K562 (cell line): ENCODE measurements around the gene CFAP70. TPM values are rescaled to one million over a fixed set of nuclear protein-coding genes. Genes with fewer than 3 reads are reported as not detected.

Experiments used
- BACH1 ChIP-seq: fragments of 200-800 bp; sonication (Bioruptor generic); IDR thresholded peaks from 2 replicates; pipeline ENCODE4 v1.6.1; 2016; ENCODE audit warnings: missing genetic modification characterization, missing compliant biosample characterization
- C11orf30 ChIP-seq: fragments of 450-650 bp; IDR thresholded peaks from 2 replicates; pipeline ENCODE4 v1.6.1; 2016; ENCODE audit warnings: low read depth, mild to moderate bottlenecking
- CBFB ChIP-seq: sonication (generic); formaldehyde crosslinking; IDR thresholded peaks from 2 replicates; pipeline ENCODE4 v1.4.0; 2020; ENCODE audit warnings: mild to moderate bottlenecking, missing genetic modification reagents
- FUS ChIP-seq: fragments of 200-400 bp; formaldehyde crosslinking; optimal IDR thresholded peaks from 2 replicates; pipeline ENCODE3; 2017; ENCODE audit warnings: low read depth, low read length
- HMGN3 ChIP-seq: IDR thresholded peaks from 2 replicates; pipeline ENCODE4 v1.6.1; 2011; ENCODE audit warnings: borderline replicate concordance, low read depth, mild to moderate bottlenecking, mixed read lengths, low read length; ENCODE audit not compliant: insufficient read length; ENCODE audit errors: extremely low read depth
- MEIS2 ChIP-seq: fragments of 450-650 bp; IDR thresholded peaks from 2 replicates; pipeline ENCODE4 v1.6.1; 2014; ENCODE audit warnings: mild to moderate bottlenecking; ENCODE audit not compliant: partially characterized antibody
- NCOR1 ChIP-seq: fragments of 450-650 bp; IDR thresholded peaks from 2 replicates; pipeline ENCODE4 v1.6.1; 2016; ENCODE audit warnings: mild to moderate bottlenecking, moderate library complexity
- NELFE ChIP-seq: IDR thresholded peaks from 2 replicates; pipeline ENCODE4 v1.6.1; 2011; ENCODE audit warnings: mild to moderate bottlenecking; ENCODE audit not compliant: insufficient read depth, insufficient read length
- NFE2L1 ChIP-seq: fragments of 450-650 bp; IDR thresholded peaks from 2 replicates; pipeline ENCODE4 v1.6.1; 2016; ENCODE audit warnings: missing genetic modification characterization, low read depth, mild to moderate bottlenecking, missing compliant biosample characterization, moderate library complexity, borderline replicate concordance
- POLR2AphosphoS2 ChIP-seq: IDR thresholded peaks from 2 replicates; pipeline ENCODE4 v1.6.1; 2012; ENCODE audit warnings: low read length, improper control_type of control experiment
- POLR3A ChIP-seq: IDR thresholded peaks from 2 replicates; pipeline ENCODE4 v1.6.1; 2011; ENCODE audit warnings: borderline replicate concordance, mild to moderate bottlenecking, moderate library complexity; ENCODE audit not compliant: insufficient read length, insufficient read depth; ENCODE audit errors: extremely low read depth
- PYGO2 ChIP-seq: fragments of 450-650 bp; IDR thresholded peaks from 2 replicates; pipeline ENCODE4 v1.6.1; 2016; ENCODE audit warnings: mild to moderate bottlenecking, missing genetic modification characterization, moderate library complexity, missing compliant biosample characterization
- SMARCC2 ChIP-seq: fragments of 450-650 bp; IDR thresholded peaks from 2 replicates; pipeline ENCODE4 v1.6.1; 2017; ENCODE audit warnings: antibody characterized with exemption, moderate library complexity, mild to moderate bottlenecking, low read depth
- SRSF9 ChIP-seq: fragments of 200-400 bp; formaldehyde crosslinking; IDR thresholded peaks from 2 replicates; pipeline ENCODE4 v1.6.1; 2017; ENCODE audit warnings: low read depth, low read length, borderline replicate concordance
- TCF7L2 ChIP-seq: fragments of 150-350 bp; IDR thresholded peaks from 2 replicates; pipeline ENCODE4 v1.6.1; 2016; ENCODE audit warnings: low read depth, mild to moderate bottlenecking, low read length, moderate library complexity
- ZNF140 ChIP-seq: fragments of 250-450 bp; sonication (Bioruptor Pico); IDR thresholded peaks from 2 replicates; pipeline ENCODE4 v1.8.0; 2021; ENCODE audit warnings: moderate library complexity, mild to moderate bottlenecking, inconsistent platforms
- ZNF197 ChIP-seq: fragments of 200-800 bp; sonication (Bioruptor generic); IDR thresholded peaks from 2 replicates; pipeline ENCODE4 v1.6.1; 2016; ENCODE audit warnings: low read depth, missing genetic modification characterization, missing compliant biosample characterization
- ZNF274 ChIP-seq: IDR thresholded peaks from 2 replicates; pipeline ENCODE4 v1.6.1; 2011; ENCODE audit warnings: low read depth, mild to moderate bottlenecking, low read length, moderate library complexity, borderline replicate concordance
- polyA plus RNA-seq, 8 experiments: library from polyadenylated mRNA; depleted of rRNA in 4 of 8; stranded (reverse) in 5 of 8; unstranded in 3 of 8; fragments of >200 nt; fragmentation: Nextera tagmentation in 2 of 8; fragmentation: Illumina TruSeq in 1 of 8; extraction: Ambion mirVana in 2 of 8; extraction: Trizol in 1 of 8; gene quantifications; 2 replicates each; pipeline versions ENCODE4 v1.2.1 to v1.2.3, GENCODE V29; 2011 to 2014; ENCODE audit warnings: inconsistent platforms in 1 of 8, missing spikeins in 1 of 8
- total RNA-seq, 7 experiments: library from RNA; depleted of rRNA in 6 of 7; stranded (reverse); fragments of >200 nt in 6 of 7; fragmentation: Illumina TruSeq in 2 of 7; extraction: Trizol in 2 of 7; gene quantifications; 2 replicates each; pipeline versions ENCODE4 v1.2.1 to v1.2.3, GENCODE V29; 2011 to 2021; ENCODE audit warnings: low replicate concordance in 1 of 7
- TF ChIP-seq, protein P1 (sequence below): fragments of 450-650 bp; IDR thresholded peaks from 2 replicates; pipeline ENCODE4 v1.6.1; 2014; ENCODE audit warnings: low read depth, mild to moderate bottlenecking, moderate library complexity, borderline replicate concordance
- TF ChIP-seq, protein P2 (sequence below): IDR thresholded peaks from 2 replicates; pipeline ENCODE4 v1.6.1; 2011; ENCODE audit warnings: borderline replicate concordance, low read depth, mild to moderate bottlenecking, moderate library complexity, low read length; ENCODE audit not compliant: insufficient read depth, poor library complexity, severe bottlenecking
- TF ChIP-seq, protein P3 (sequence below): sonication (generic); formaldehyde crosslinking; IDR thresholded peaks from 2 replicates; pipeline ENCODE4 v1.8.0; 2022; ENCODE audit warnings: mild to moderate bottlenecking, low read depth, missing genetic modification reagents
- TF ChIP-seq, protein P4 (sequence below): fragments of 450-650 bp; IDR thresholded peaks from 2 replicates; pipeline ENCODE4 v1.6.1; 2016; ENCODE audit warnings: missing biosample characterization, missing genetic modification characterization

CFAP70 gene
- total and polyA plus RNA-seq, 9 of the 15 experiments (the other 6 are each of a cell fraction or from before 2014, with no cell fraction given) = 0.27 to 1.6 (median 0.86) TPM

DNA sequence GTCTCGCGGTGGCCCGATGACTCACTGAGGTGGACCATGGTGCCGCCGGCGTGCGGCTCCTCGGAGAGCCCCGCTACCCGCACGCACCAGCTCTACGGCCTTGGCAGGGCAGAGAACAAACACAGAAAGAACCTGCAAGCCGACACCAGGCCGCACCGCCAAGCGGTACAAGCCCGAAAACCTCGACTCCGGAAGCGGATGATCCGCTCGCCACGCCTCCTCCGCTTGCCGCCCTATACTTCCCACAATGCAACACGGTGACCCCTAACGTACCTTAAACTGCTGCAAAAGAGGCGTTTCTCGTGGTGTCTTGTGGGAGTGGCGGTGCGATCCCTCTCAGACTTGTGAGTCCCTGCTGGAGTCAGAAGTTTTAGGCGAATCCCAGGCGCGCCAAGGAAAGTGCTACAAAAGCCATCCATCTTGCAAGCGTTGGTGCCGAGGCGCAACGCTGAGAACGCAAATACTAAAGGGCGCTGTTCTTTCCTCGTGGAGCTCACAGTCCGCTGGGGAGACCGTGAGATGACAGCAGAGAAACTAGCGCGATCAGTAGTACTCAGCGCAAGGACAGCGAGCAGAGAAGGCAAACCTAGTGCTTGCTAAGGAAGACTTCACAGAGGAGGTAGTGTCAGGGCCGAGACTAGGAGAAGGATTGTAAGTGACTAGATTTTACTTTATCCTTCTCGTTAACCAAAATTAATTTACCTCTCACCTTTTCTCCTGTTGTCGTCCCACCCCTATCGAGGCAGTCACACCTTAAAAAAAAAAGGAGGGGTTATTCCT lies 106.0 kb downstream of the CFAP70 start, which contains the start of gene MRPS16 (continued):
- TF ChIP-seq SMARCC2 = no peak
- TF ChIP-seq HMGN3 = peak; percentile 83
- TF ChIP-seq, protein P1, sequence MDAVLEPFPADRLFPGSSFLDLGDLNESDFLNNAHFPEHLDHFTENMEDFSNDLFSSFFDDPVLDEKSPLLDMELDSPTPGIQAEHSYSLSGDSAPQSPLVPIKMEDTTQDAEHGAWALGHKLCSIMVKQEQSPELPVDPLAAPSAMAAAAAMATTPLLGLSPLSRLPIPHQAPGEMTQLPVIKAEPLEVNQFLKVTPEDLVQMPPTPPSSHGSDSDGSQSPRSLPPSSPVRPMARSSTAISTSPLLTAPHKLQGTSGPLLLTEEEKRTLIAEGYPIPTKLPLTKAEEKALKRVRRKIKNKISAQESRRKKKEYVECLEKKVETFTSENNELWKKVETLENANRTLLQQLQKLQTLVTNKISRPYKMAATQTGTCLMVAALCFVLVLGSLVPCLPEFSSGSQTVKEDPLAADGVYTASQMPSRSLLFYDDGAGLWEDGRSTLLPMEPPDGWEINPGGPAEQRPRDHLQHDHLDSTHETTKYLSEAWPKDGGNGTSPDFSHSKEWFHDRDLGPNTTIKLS = peak; percentile 74
- no peak for TF ChIP-seq FUS
- TF ChIP-seq ZNF197 (CRISPR knock-in tag) = no peak
- no peak for TF ChIP-seq SRSF9
- 0 out of 2 replicates have a peak, but pooled peaks have one; percentile 68 for TF ChIP-seq BACH1 (tag)
- TF ChIP-seq PYGO2 (tag) = no peak
- TF ChIP-seq POLR2AphosphoS2 = peak; percentile 78; the same call in 1 of the 2 replicates
- TF ChIP-seq, protein P2, sequence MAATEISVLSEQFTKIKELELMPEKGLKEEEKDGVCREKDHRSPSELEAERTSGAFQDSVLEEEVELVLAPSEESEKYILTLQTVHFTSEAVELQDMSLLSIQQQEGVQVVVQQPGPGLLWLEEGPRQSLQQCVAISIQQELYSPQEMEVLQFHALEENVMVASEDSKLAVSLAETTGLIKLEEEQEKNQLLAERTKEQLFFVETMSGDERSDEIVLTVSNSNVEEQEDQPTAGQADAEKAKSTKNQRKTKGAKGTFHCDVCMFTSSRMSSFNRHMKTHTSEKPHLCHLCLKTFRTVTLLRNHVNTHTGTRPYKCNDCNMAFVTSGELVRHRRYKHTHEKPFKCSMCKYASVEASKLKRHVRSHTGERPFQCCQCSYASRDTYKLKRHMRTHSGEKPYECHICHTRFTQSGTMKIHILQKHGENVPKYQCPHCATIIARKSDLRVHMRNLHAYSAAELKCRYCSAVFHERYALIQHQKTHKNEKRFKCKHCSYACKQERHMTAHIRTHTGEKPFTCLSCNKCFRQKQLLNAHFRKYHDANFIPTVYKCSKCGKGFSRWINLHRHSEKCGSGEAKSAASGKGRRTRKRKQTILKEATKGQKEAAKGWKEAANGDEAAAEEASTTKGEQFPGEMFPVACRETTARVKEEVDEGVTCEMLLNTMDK = peak; percentile 64
- peak; percentile 90 for TF ChIP-seq C11orf30
- TF ChIP-seq POLR3A = no peak
- no peak for TF ChIP-seq CBFB (CRISPR knock-in tag)
- no peak for TF ChIP-seq ZNF140 (CRISPR knock-in tag)
- 0 out of 2 replicates have a peak, but pooled peaks have one; percentile 16 for TF ChIP-seq NCOR1
- TF ChIP-seq MEIS2 = peak; percentile 62
- TF ChIP-seq ZNF274 = no peak
- no peak for TF ChIP-seq NFE2L1 (tag)
- TF ChIP-seq, protein P3, sequence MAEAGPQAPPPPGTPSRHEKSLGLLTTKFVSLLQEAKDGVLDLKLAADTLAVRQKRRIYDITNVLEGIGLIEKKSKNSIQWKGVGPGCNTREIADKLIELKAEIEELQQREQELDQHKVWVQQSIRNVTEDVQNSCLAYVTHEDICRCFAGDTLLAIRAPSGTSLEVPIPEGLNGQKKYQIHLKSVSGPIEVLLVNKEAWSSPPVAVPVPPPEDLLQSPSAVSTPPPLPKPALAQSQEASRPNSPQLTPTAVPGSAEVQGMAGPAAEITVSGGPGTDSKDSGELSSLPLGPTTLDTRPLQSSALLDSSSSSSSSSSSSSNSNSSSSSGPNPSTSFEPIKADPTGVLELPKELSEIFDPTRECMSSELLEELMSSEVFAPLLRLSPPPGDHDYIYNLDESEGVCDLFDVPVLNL (CRISPR knock-in tag) = peak; percentile 24; the same call in 1 of the 2 replicates
- TF ChIP-seq, protein P4, sequence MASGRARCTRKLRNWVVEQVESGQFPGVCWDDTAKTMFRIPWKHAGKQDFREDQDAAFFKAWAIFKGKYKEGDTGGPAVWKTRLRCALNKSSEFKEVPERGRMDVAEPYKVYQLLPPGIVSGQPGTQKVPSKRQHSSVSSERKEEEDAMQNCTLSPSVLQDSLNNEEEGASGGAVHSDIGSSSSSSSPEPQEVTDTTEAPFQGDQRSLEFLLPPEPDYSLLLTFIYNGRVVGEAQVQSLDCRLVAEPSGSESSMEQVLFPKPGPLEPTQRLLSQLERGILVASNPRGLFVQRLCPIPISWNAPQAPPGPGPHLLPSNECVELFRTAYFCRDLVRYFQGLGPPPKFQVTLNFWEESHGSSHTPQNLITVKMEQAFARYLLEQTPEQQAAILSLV = no peak
- no peak for TF ChIP-seq TCF7L2
- no peak for TF ChIP-seq NELFE
